ENCODE results near the gene SSX2B.
"Not testable (repeated sequence)": the region's sequence is repeated elsewhere in the genome, so short reads cannot be mapped to it uniquely, and the experiment has no call there.

The SSX2B gene

GRCh38 chrX:52750952-52751351, at the start of gene SSX2B:
SSX2B (plus strand) TSS chrX:52751252; CDS start chrX:52752681, 1,429 bp downstream.
- H3K27me3 ChIP-seq (ENCODE audit: control insufficient read depth, low read length); H3K4me1 ChIP-seq (ENCODE audit: control insufficient read depth, low read length); H3K9me3 ChIP-seq (ENCODE audit: control insufficient read depth, insufficient read depth, low read length); H3K36me3 ChIP-seq (ENCODE audit: control insufficient read depth, low read length); H4K20me1 ChIP-seq (ENCODE audit: control insufficient read depth, insufficient read depth, low read depth, low read length); H3K4me2 ChIP-seq (ENCODE audit: low read length); H3K79me2 ChIP-seq (ENCODE audit: control insufficient read depth, low read length); H3K27ac ChIP-seq (ENCODE audit: low read depth, low read length); H3K4me3 ChIP-seq (ENCODE audit: low read length); H3F3A ChIP-seq (ENCODE audit: control insufficient read depth, insufficient read depth); H3K9me2 ChIP-seq (replicated peaks; ENCODE audit: control insufficient read depth, low read length): not testable (repeated sequence)

- not testable (repeated sequence) for H3K79me2 ChIP-seq (ENCODE audit: control insufficient read depth, low read length); H3K4me3 ChIP-seq (ENCODE audit: low read length); H4K20me1 ChIP-seq (ENCODE audit: control insufficient read depth, insufficient read depth, low read depth, low read length); H3K4me2 ChIP-seq (ENCODE audit: low read length); H3K4me1 ChIP-seq (ENCODE audit: control insufficient read depth, low read length); H3K36me3 ChIP-seq (ENCODE audit: control insufficient read depth, low read length); H3K9me3 ChIP-seq (ENCODE audit: control insufficient read depth, insufficient read depth, low read length); H3K27me3 ChIP-seq (ENCODE audit: control insufficient read depth, low read length); H3F3A ChIP-seq (ENCODE audit: control insufficient read depth, insufficient read depth); H3K9me2 ChIP-seq (replicated peaks; ENCODE audit: control insufficient read depth, low read length); H3K27ac ChIP-seq (ENCODE audit: low read depth, low read length)
These were observed 44.0 kb upstream of the SSX2B start, which contains the start of gene SSX2 for GRCh38 chrX:52707078-52707477. SSX2 (minus strand) TSS chrX:52707178; CDS start chrX:52705749, 1,429 bp downstream.

GRCh38 chrX:52765983-52766382, 14.9 kb downstream of the SSX2B start:
- H3K36me3 ChIP-seq (ENCODE audit: control insufficient read depth, low read length); H3K4me3 ChIP-seq (ENCODE audit: low read length); H4K20me1 ChIP-seq (ENCODE audit: control insufficient read depth, insufficient read depth, low read depth, low read length); H3K9me2 ChIP-seq (replicated peaks; ENCODE audit: control insufficient read depth, low read length); H3F3A ChIP-seq (ENCODE audit: control insufficient read depth, insufficient read depth); H3K27ac ChIP-seq (ENCODE audit: low read depth, low read length); H3K79me2 ChIP-seq (ENCODE audit: control insufficient read depth, low read length); H3K4me1 ChIP-seq (ENCODE audit: control insufficient read depth, low read length); H3K4me2 ChIP-seq (ENCODE audit: low read length); H3K9me3 ChIP-seq (ENCODE audit: control insufficient read depth, insufficient read depth, low read length); H3K27me3 ChIP-seq (ENCODE audit: control insufficient read depth, low read length): not testable (repeated sequence)

GRCh38 chrX:52773504-52773903, 22.5 kb downstream of the SSX2B start:
- not testable (repeated sequence) for H4K20me1 ChIP-seq (ENCODE audit: control insufficient read depth, insufficient read depth, low read depth, low read length); H3K4me3 ChIP-seq (ENCODE audit: low read length); H3K27ac ChIP-seq (ENCODE audit: low read depth, low read length); H3K4me2 ChIP-seq (ENCODE audit: low read length); H3K9me2 ChIP-seq (replicated peaks; ENCODE audit: control insufficient read depth, low read length); H3K79me2 ChIP-seq (ENCODE audit: control insufficient read depth, low read length); H3K27me3 ChIP-seq (ENCODE audit: control insufficient read depth, low read length); H3K36me3 ChIP-seq (ENCODE audit: control insufficient read depth, low read length); H3K9me3 ChIP-seq (ENCODE audit: control insufficient read depth, insufficient read depth, low read length); H3K4me1 ChIP-seq (ENCODE audit: control insufficient read depth, low read length); H3F3A ChIP-seq (ENCODE audit: control insufficient read depth, insufficient read depth)

- not testable (repeated sequence) for H3K36me3 ChIP-seq (ENCODE audit: control insufficient read depth, low read length); H3K79me2 ChIP-seq (ENCODE audit: control insufficient read depth, low read length); H3K9me3 ChIP-seq (ENCODE audit: control insufficient read depth, insufficient read depth, low read length); H3F3A ChIP-seq (ENCODE audit: control insufficient read depth, insufficient read depth); H3K27me3 ChIP-seq (ENCODE audit: control insufficient read depth, low read length); H4K20me1 ChIP-seq (ENCODE audit: control insufficient read depth, insufficient read depth, low read depth, low read length); H3K4me2 ChIP-seq (ENCODE audit: low read length); H3K4me3 ChIP-seq (ENCODE audit: low read length); H3K9me2 ChIP-seq (replicated peaks; ENCODE audit: control insufficient read depth, low read length); H3K27ac ChIP-seq (ENCODE audit: low read depth, low read length); H3K4me1 ChIP-seq (ENCODE audit: control insufficient read depth, low read length)
These were observed 46.3 kb downstream of the SSX2B start, which contains the start of gene SPANXN5 for GRCh38 chrX:52797327-52797726. SPANXN5 (minus strand) TSS chrX:52797427; CDS start chrX:52797348, 79 bp downstream.

- not testable (repeated sequence) for H3K9me3 ChIP-seq (ENCODE audit: control insufficient read depth, insufficient read depth, low read length); H3K9me2 ChIP-seq (replicated peaks; ENCODE audit: control insufficient read depth, low read length); H3K4me3 ChIP-seq (ENCODE audit: low read length); H3K36me3 ChIP-seq (ENCODE audit: control insufficient read depth, low read length); H3K27ac ChIP-seq (ENCODE audit: low read depth, low read length); H3K4me1 ChIP-seq (ENCODE audit: control insufficient read depth, low read length); H3K4me2 ChIP-seq (ENCODE audit: low read length); H4K20me1 ChIP-seq (ENCODE audit: control insufficient read depth, insufficient read depth, low read depth, low read length); H3F3A ChIP-seq (ENCODE audit: control insufficient read depth, insufficient read depth); H3K79me2 ChIP-seq (ENCODE audit: control insufficient read depth, low read length); H3K27me3 ChIP-seq (ENCODE audit: control insufficient read depth, low read length)
These were observed 53.8 kb downstream of the SSX2B start for GRCh38 chrX:52804876-52805275.
